ENCODE measurements around the gene CCDC80. TPM values are rescaled to one million over a fixed set of nuclear protein-coding genes. Genes with fewer than 3 reads are reported as not detected.

CCDC80 gene
- total and polyA plus RNA-seq, 2 of the 4 experiments (the other 2 are of a cell fraction): 387 to 418 TPM

GRCh38 chr3:112557976-112558375, 83.0 kb downstream of the CCDC80 start:
- ChIA-PET POLR2A (ENCODE audit: unreplicated experiment) (no interaction called here), CTCF (no interaction called here)
- in situ Hi-C loops (cut with MboI; ENCODE audit: low sequenced_read_pairs): no loop called here
- no peak for ATAC-seq (ENCODE audit: low read depth)
- no peak overlapping the region for H2BK20ac ChIP-seq (ENCODE audit: low read depth, low read length)
- WGBS, 2 experiments (ENCODE audit: extremely low coverage in 2 of 2, insufficient read length in 1 of 2): no CpG with 5 or more reads among the region's 1 CpG
- no peak overlapping the region for H2AK9ac ChIP-seq (replicated peaks; ENCODE audit: low read depth, low read length, poor library complexity)
- H3K4me2 ChIP-seq (ENCODE audit: low read depth, low read length): no peak overlapping the region
- no peak overlapping the region for H2AFZ ChIP-seq (replicated peaks; ENCODE audit: low read length, poor library complexity)
- no peak overlapping the region for H3K4me3 ChIP-seq (ENCODE audit: insufficient read depth, low read depth, low read length)
- H3K56ac ChIP-seq (ENCODE audit: extremely low read depth, insufficient read depth, low read length): no peak overlapping the region
- H3K18ac ChIP-seq (ENCODE audit: low read depth, low read length): no peak overlapping the region
- H3K27me3 ChIP-seq (ENCODE audit: control insufficient read depth, insufficient read depth, low read length): no peaks in the 10 kb centered on the region
- no peak overlapping the region for H3K23ac ChIP-seq (ENCODE audit: low read depth, low read length)
- H3K4me1 ChIP-seq (ENCODE audit: control insufficient read depth, insufficient read depth, low read length): peaks cover 6% of the 10 kb centered on the region; the same call in 1 of the 2 replicates
- H2BK5ac ChIP-seq (ENCODE audit: low read depth, low read length, poor library complexity, severe bottlenecking): no peak overlapping the region
- H3K4ac ChIP-seq (ENCODE audit: low read depth, low read length): no peak overlapping the region
- no peak overlapping the region for H3K14ac ChIP-seq (replicated peaks; ENCODE audit: low read depth, low read length)
- H3K36me3 ChIP-seq (ENCODE audit: control insufficient read depth, insufficient read depth, low read length): peaks cover 3% of the 10 kb centered on the region; the same call in 1 of the 2 replicates
- intact Hi-C loops (cut with micrococcal nuclease): no loop called here
- H4K8ac ChIP-seq (ENCODE audit: low read depth in 2 of 2, low read length in 2 of 2): no peak overlapping the region
- H3K27ac ChIP-seq (ENCODE audit: insufficient read depth, low read length): no peak overlapping the region
- H3K9me3 ChIP-seq (ENCODE audit: control insufficient read depth, insufficient read depth, low read length): no peaks in the 10 kb centered on the region
- H2BK15ac ChIP-seq (ENCODE audit: low read depth, low read length): no peak overlapping the region
- H4K5ac ChIP-seq (ENCODE audit: low read depth, low read length): no peak overlapping the region
- H4K91ac ChIP-seq (ENCODE audit: insufficient read depth, low read depth, low read length): no peak overlapping the region
- H2BK120ac ChIP-seq (ENCODE audit: low read depth, low read length): no peak overlapping the region
- H3K9ac ChIP-seq (ENCODE audit: low read depth, low read length): no peak overlapping the region
- TF ChIP-seq ELK1 (IDR thresholded peaks at IDR 0.05; ENCODE audit: borderline replicate concordance, low read depth, low read length) (no peak), RCOR1 (IDR thresholded peaks at IDR 0.05; ENCODE audit: insufficient replicate concordance, low read length) (no peak), USF2 (IDR thresholded peaks at IDR 0.05; ENCODE audit: low read depth, low read length) (no peak), MAFK (IDR thresholded peaks at IDR 0.05; ENCODE audit: low read depth, low read length) (no peak), POLR2A (IDR thresholded peaks at IDR 0.05; ENCODE audit: low read depth, low read length) (no peak)
- dilution Hi-C loops (cut with HindIII; ENCODE audit: low sequenced_read_pairs, unreplicated experiment): no loop called here
- no peak overlapping the region for H2AK5ac ChIP-seq (ENCODE audit: low read depth, low read length)
- H4K20me1 ChIP-seq (ENCODE audit: insufficient read depth, low read length): peaks cover 6% of the 10 kb centered on the region
- H3K9me1 ChIP-seq (ENCODE audit: insufficient read depth, low read length): peaks cover 5% of the 10 kb centered on the region
- peaks cover 14 to 29% of the 10 kb centered on the region in 2 experiments for H3K79me1 ChIP-seq (ENCODE audit: low read depth in 1 of 2, low read length in 2 of 2)
- DNase-seq: no peak
- no TSS peak for BruUV-seq (replicated peaks)

Data from IMR-90 (cell line).